Smooth muscle cell (in vitro differentiated cells): ENCODE measurements around the gene DIAPH2. TPM values are rescaled to one million over a fixed set of nuclear protein-coding genes. Genes with fewer than 3 reads are reported as not detected.

ENCODE experiments used
- DNase-seq: peaks from one replicate; lab custom pipeline; 2025; ENCODE audit not compliant: unreplicated experiment; lab: John Stamatoyannopoulos, UW
- H2AFZ ChIP-seq: fragments of 200-600 bp; sonication (generic); 2 replicates; pipeline ENCODE4 v1.6.0; 2016; ENCODE audit warnings: antibody characterized with exemption, low read depth, mild to moderate bottlenecking
- H3F3A ChIP-seq: fragments of 200-600 bp; sonication (generic); 2 replicates; pipeline ENCODE4 v1.6.0; 2017; ENCODE audit warnings: antibody characterized with exemption, low read depth
- H3K27ac ChIP-seq: fragments of 200-600 bp; sonication (generic); 2 replicates; pipeline ENCODE4 v1.5.1; 2016; ENCODE audit warnings: low read depth, mild to moderate bottlenecking
- H3K27me3 ChIP-seq: fragments of 200-600 bp; sonication (generic); 2 replicates; pipeline ENCODE4 v1.6.1; 2016; ENCODE audit warnings: low read depth, mild to moderate bottlenecking
- H3K36me3 ChIP-seq: fragments of 200-600 bp; sonication (generic); 2 replicates; pipeline ENCODE4 v1.5.1; 2016; ENCODE audit warnings: low read depth
- H3K4me1 ChIP-seq: fragments of 200-600 bp; sonication (generic); 2 replicates; pipeline ENCODE4 v1.5.1; 2016; ENCODE audit warnings: low read depth
- H3K4me2 ChIP-seq: fragments of 200-600 bp; sonication (generic); 2 replicates; pipeline ENCODE4 v1.6.0; 2016; ENCODE audit warnings: mild to moderate bottlenecking
- H3K4me3 ChIP-seq: fragments of 200-600 bp; sonication (generic); 2 replicates; pipeline ENCODE4 v1.5.1; 2016; ENCODE audit warnings: mild to moderate bottlenecking
- H3K79me2 ChIP-seq: fragments of 200-600 bp; sonication (generic); 2 replicates; pipeline ENCODE4 v1.6.0; 2016; ENCODE audit warnings: low read depth, mild to moderate bottlenecking
- H3K9ac ChIP-seq: fragments of 200-600 bp; sonication (generic); 2 replicates; pipeline ENCODE4 v1.6.0; 2016; ENCODE audit warnings: low read depth
- H3K9me3 ChIP-seq: fragments of 200-600 bp; sonication (generic); replicated peaks from 2 replicates; pipeline ENCODE4 v1.5.1; 2016; ENCODE audit warnings: low read depth
- H4K20me1 ChIP-seq: fragments of 200-600 bp; sonication (generic); 2 replicates; pipeline ENCODE4 v1.6.0; 2016; ENCODE audit warnings: low read depth
- WGBS: methylation state at CpG from one replicate; pipeline ENCODE4 v1.1.7; 2016; ENCODE audit warnings: low lambda C conversion rate; 5-methylcytosine and 5-hydroxymethylcytosine counted together
- polyA plus RNA-seq: library from polyadenylated mRNA; unstranded; fragments of >200 nt; fragmentation: Nextera tagmentation; extraction: Ambion mirVana; gene quantifications from 2 replicates; pipeline ENCODE4 v1.2.1, GENCODE V29; 2016
- total RNA-seq: library from RNA; depleted of rRNA; stranded (reverse); fragments of >200 nt; gene quantifications from 2 replicates; pipeline ENCODE4 v1.2.3, GENCODE V29; 2014
- TF ChIP-seq, protein P1 (sequence below): fragments of 200-600 bp; sonication (generic); IDR thresholded peaks from 2 replicates; pipeline ENCODE4 v1.5.1; 2017; ENCODE audit warnings: borderline replicate concordance, mild to moderate bottlenecking, antibody characterized with exemption; ENCODE audit not compliant: insufficient read depth, poor library complexity, severe bottlenecking

Gene DIAPH2
- total and polyA plus RNA-seq, 2 experiments from 2014 or later, result 12.8 to 19.9 TPM

DNA sequence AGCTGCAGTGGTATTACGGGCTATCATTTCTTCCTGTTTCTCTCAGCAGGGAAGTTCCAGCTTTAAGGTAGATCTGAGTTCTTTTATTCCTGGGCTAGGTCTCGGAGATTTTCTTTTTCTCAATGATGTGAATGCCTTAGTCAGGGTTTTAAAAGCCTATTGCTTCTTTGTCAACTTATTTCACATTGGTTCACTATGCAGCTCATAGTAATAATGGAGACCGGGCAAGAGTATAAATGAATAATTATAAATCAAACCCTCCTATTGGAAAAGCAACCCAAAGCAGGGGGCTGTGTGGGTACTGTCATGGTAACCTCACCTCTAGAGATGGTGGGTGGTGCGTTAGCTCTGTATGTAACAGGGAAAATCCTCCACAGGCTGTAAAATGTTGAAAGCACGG, 762.7 kb downstream of the DIAPH2 start:
- WGBS, result 75% methylated on average over 5 of the region's 5 CpGs
- H3K4me1 ChIP-seq, result peaks cover 49% of the 10 kb centered on the region

DNA sequence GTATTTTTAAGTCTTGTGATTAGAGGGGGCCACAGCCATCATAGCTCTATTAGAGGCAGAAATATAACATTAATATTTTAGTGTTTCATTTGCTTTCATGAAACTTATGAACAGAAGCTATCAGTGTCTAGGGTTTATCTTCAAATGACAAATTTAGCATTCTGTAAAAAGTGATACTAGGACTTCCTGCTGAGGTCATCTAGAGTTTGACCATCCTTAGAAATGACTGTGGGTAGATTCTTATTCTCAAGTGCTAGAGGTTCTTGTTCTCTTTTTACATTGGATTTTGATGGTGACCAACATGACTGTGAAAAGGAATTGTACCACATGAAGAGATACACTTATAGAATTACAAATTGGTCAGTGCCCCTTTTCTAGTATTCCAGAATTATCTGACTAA, 767.6 kb downstream of the DIAPH2 start:
- TF ChIP-seq, protein P1, sequence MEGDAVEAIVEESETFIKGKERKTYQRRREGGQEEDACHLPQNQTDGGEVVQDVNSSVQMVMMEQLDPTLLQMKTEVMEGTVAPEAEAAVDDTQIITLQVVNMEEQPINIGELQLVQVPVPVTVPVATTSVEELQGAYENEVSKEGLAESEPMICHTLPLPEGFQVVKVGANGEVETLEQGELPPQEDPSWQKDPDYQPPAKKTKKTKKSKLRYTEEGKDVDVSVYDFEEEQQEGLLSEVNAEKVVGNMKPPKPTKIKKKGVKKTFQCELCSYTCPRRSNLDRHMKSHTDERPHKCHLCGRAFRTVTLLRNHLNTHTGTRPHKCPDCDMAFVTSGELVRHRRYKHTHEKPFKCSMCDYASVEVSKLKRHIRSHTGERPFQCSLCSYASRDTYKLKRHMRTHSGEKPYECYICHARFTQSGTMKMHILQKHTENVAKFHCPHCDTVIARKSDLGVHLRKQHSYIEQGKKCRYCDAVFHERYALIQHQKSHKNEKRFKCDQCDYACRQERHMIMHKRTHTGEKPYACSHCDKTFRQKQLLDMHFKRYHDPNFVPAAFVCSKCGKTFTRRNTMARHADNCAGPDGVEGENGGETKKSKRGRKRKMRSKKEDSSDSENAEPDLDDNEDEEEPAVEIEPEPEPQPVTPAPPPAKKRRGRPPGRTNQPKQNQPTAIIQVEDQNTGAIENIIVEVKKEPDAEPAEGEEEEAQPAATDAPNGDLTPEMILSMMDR, result no peak
- Histone ChIP-seq H3K27me3 (no peaks in the 10 kb centered on the region), H4K20me1 (no peaks in the 10 kb centered on the region), H2AFZ (no peak overlapping the region), H3K36me3 (no peaks in the 10 kb centered on the region), H3K4me3 (no peak overlapping the region), H3F3A (no peaks in the 10 kb centered on the region), H3K79me2 (no peaks in the 10 kb centered on the region), H3K9me3 (no peaks in the 10 kb centered on the region), H3K9ac (no peak overlapping the region), H3K27ac (no peak overlapping the region), H3K4me2 (no peak overlapping the region), H3K4me1 (peaks cover 37% of the 10 kb centered on the region)
- DNase-seq, result no peak

More for the DNA sequence above, 762.7 kb downstream of the DIAPH2 start:
- Histone ChIP-seq H2AFZ (peak overlapping the region; percentile 44), H3F3A (no peaks in the 10 kb centered on the region), H3K79me2 (no peaks in the 10 kb centered on the region), H3K4me2 (peak overlapping the region; percentile 52), H4K20me1 (no peaks in the 10 kb centered on the region), H3K4me3 (no peak overlapping the region), H3K9ac (no peak overlapping the region), H3K36me3 (no peaks in the 10 kb centered on the region), H3K27ac (no peak overlapping the region), H3K27me3 (no peaks in the 10 kb centered on the region), H3K9me3 (no peaks in the 10 kb centered on the region)
- TF ChIP-seq, protein P1, result no peak
- no peak for DNase-seq

DNA sequence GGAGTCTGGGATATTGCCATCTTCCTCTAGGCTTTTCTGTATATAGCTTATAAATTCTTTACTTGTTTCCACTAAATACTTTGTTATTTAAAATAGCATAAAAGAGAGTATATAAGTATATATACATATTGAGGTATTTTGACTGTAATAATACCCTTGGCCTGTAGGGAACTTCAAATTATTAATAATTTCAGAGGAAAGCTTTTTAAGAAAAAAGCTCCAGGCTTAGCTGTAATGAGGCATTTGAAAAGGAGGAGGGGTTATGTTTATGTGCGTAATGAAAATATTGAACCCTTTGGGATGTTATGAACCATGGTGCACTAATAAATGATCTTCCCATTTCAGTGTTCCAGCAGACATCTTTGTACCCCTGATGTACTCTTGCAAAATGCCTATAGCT, 777.1 kb downstream of the DIAPH2 start:
- H3K27ac ChIP-seq, result no peak overlapping the region
- WGBS, result 100% methylated on average over 1 of the region's 1 CpG
- no peaks in the 10 kb centered on the region for H4K20me1 ChIP-seq
- no peaks in the 10 kb centered on the region for H3K79me2 ChIP-seq
- no peaks in the 10 kb centered on the region for H3K36me3 ChIP-seq
- peaks cover 4% of the 10 kb centered on the region for H3F3A ChIP-seq
- H3K4me3 ChIP-seq, result no peak overlapping the region
- peaks cover 19% of the 10 kb centered on the region for H3K4me1 ChIP-seq
- no peaks in the 10 kb centered on the region for H3K27me3 ChIP-seq
- H3K9ac ChIP-seq, result no peak overlapping the region
- TF ChIP-seq, protein P1, result peak; percentile 13
- H2AFZ ChIP-seq, result no peak overlapping the region
- DNase-seq, result no peak
- no peak overlapping the region for H3K4me2 ChIP-seq
- H3K9me3 ChIP-seq, result no peaks in the 10 kb centered on the region

DNA sequence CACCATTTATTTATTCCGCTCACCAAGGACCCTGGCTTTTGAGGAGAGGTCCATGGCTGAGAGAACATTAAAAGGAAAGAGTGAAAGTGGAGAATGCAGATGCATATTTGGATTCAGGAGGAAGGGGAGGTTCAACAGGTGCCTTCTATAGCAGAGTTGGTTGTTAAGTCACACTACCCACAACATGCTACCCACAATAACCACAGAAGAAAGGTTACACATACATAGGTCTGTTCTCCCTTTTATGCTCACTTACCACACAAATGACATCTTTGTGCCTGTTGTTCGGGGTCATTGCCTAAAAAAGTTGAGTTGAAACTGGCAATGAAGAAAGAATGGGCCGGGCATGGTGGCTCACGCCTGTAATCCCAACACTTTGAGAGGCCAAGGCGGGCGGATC, 786.4 kb downstream of the DIAPH2 start:
- peaks cover 9% of the 10 kb centered on the region for H3K4me1 ChIP-seq
- no peaks in the 10 kb centered on the region for H3K36me3 ChIP-seq
- H4K20me1 ChIP-seq, result no peaks in the 10 kb centered on the region
- TF ChIP-seq, protein P1, result no peak
- no peak overlapping the region for H3K4me2 ChIP-seq
- H3K27me3 ChIP-seq, result no peaks in the 10 kb centered on the region
- no peak overlapping the region for H3K9ac ChIP-seq
- no peaks in the 10 kb centered on the region for H3K79me2 ChIP-seq
- H3F3A ChIP-seq, result peaks cover 4% of the 10 kb centered on the region
- H2AFZ ChIP-seq, result no peak overlapping the region
- H3K4me3 ChIP-seq, result no peak overlapping the region
- H3K9me3 ChIP-seq, result no peaks in the 10 kb centered on the region
- H3K27ac ChIP-seq, result no peak overlapping the region
- no peak for DNase-seq
- 98% methylated on average over 6 of the region's 6 CpGs for WGBS
